Smooth muscle cell (in vitro differentiated cells): Measurements from ENCODE around the gene AK1. TPM values are rescaled to one million over a fixed set of nuclear protein-coding genes. Genes with fewer than 3 reads are reported as not detected.

Source experiments
- DNase-seq: peaks from one replicate; lab custom pipeline; 2025; ENCODE audit not compliant: unreplicated experiment; lab: John Stamatoyannopoulos, UW
- H2AFZ ChIP-seq: fragments of 200-600 bp; sonication (generic); 2 replicates; pipeline ENCODE4 v1.6.0; 2016; ENCODE audit warnings: antibody characterized with exemption, low read depth, mild to moderate bottlenecking
- H3F3A ChIP-seq: fragments of 200-600 bp; sonication (generic); 2 replicates; pipeline ENCODE4 v1.6.0; 2017; ENCODE audit warnings: antibody characterized with exemption, low read depth
- H3K27ac ChIP-seq: fragments of 200-600 bp; sonication (generic); 2 replicates; pipeline ENCODE4 v1.5.1; 2016; ENCODE audit warnings: low read depth, mild to moderate bottlenecking
- H3K27me3 ChIP-seq: fragments of 200-600 bp; sonication (generic); 2 replicates; pipeline ENCODE4 v1.6.1; 2016; ENCODE audit warnings: low read depth, mild to moderate bottlenecking
- H3K36me3 ChIP-seq: fragments of 200-600 bp; sonication (generic); 2 replicates; pipeline ENCODE4 v1.5.1; 2016; ENCODE audit warnings: low read depth
- H3K4me1 ChIP-seq: fragments of 200-600 bp; sonication (generic); 2 replicates; pipeline ENCODE4 v1.5.1; 2016; ENCODE audit warnings: low read depth
- H3K4me2 ChIP-seq: fragments of 200-600 bp; sonication (generic); 2 replicates; pipeline ENCODE4 v1.6.0; 2016; ENCODE audit warnings: mild to moderate bottlenecking
- H3K4me3 ChIP-seq: fragments of 200-600 bp; sonication (generic); 2 replicates; pipeline ENCODE4 v1.5.1; 2016; ENCODE audit warnings: mild to moderate bottlenecking
- H3K79me2 ChIP-seq: fragments of 200-600 bp; sonication (generic); 2 replicates; pipeline ENCODE4 v1.6.0; 2016; ENCODE audit warnings: low read depth, mild to moderate bottlenecking
- H3K9ac ChIP-seq: fragments of 200-600 bp; sonication (generic); 2 replicates; pipeline ENCODE4 v1.6.0; 2016; ENCODE audit warnings: low read depth
- H3K9me3 ChIP-seq: fragments of 200-600 bp; sonication (generic); replicated peaks from 2 replicates; pipeline ENCODE4 v1.5.1; 2016; ENCODE audit warnings: low read depth
- H4K20me1 ChIP-seq: fragments of 200-600 bp; sonication (generic); 2 replicates; pipeline ENCODE4 v1.6.0; 2016; ENCODE audit warnings: low read depth
- WGBS: methylation state at CpG from one replicate; pipeline ENCODE4 v1.1.7; 2016; ENCODE audit warnings: low lambda C conversion rate; 5-methylcytosine and 5-hydroxymethylcytosine counted together
- polyA plus RNA-seq: library from polyadenylated mRNA; unstranded; fragments of >200 nt; fragmentation: Nextera tagmentation; extraction: Ambion mirVana; gene quantifications from 2 replicates; pipeline ENCODE4 v1.2.1, GENCODE V29; 2016
- total RNA-seq: library from RNA; depleted of rRNA; stranded (reverse); fragments of >200 nt; gene quantifications from 2 replicates; pipeline ENCODE4 v1.2.3, GENCODE V29; 2014
- TF ChIP-seq, protein P1 (sequence below): fragments of 200-600 bp; sonication (generic); IDR thresholded peaks from 2 replicates; pipeline ENCODE4 v1.5.1; 2017; ENCODE audit warnings: borderline replicate concordance, mild to moderate bottlenecking, antibody characterized with exemption; ENCODE audit not compliant: insufficient read depth, poor library complexity, severe bottlenecking

The AK1 gene
- total and polyA plus RNA-seq, 2 experiments from 2014 or later: 52.4 to 97.8 TPM

- Histone ChIP-seq H3K4me2 (no peak overlapping the region), H3K27me3 (no peaks in the 10 kb centered on the region), H3F3A (no peaks in the 10 kb centered on the region), H2AFZ (no peak overlapping the region), H3K79me2 (no peaks in the 10 kb centered on the region), H3K9me3 (no peaks in the 10 kb centered on the region), H3K27ac (no peak overlapping the region), H3K4me1 (peaks cover 4% of the 10 kb centered on the region), H3K4me3 (no peak overlapping the region), H3K9ac (no peak overlapping the region), H4K20me1 (no peaks in the 10 kb centered on the region), H3K36me3 (no peaks in the 10 kb centered on the region)
- TF ChIP-seq, protein P1, sequence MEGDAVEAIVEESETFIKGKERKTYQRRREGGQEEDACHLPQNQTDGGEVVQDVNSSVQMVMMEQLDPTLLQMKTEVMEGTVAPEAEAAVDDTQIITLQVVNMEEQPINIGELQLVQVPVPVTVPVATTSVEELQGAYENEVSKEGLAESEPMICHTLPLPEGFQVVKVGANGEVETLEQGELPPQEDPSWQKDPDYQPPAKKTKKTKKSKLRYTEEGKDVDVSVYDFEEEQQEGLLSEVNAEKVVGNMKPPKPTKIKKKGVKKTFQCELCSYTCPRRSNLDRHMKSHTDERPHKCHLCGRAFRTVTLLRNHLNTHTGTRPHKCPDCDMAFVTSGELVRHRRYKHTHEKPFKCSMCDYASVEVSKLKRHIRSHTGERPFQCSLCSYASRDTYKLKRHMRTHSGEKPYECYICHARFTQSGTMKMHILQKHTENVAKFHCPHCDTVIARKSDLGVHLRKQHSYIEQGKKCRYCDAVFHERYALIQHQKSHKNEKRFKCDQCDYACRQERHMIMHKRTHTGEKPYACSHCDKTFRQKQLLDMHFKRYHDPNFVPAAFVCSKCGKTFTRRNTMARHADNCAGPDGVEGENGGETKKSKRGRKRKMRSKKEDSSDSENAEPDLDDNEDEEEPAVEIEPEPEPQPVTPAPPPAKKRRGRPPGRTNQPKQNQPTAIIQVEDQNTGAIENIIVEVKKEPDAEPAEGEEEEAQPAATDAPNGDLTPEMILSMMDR: no peak
- no peak for DNase-seq
- whole genome bisulfite sequencing: 95% methylated on average over 5 of the region's 5 CpGs
Observed at GRCh38 chr9:127912882-127913281, 35.4 kb upstream of the AK1 start.

DNA sequence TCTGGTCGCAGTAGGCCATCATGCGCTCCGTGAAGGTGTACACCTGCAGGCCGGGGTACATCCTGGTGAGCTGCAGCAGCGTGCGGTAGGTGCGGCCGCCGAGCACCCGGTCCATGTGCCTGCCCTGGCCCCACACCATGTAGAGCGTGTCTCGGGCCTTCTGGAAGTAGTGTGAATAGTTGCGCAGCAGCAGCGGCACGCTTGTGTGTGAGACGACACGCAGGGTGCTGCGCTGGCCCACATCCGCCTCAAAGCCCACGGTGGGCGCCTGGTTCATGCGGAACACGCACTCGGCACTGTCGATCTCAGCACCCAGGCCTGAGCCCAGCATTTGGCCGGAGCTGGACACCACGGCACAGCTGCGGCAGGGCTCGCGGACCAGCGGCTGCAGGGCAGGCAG is 34.8 kb upstream of the AK1 start:
- no peaks in the 10 kb centered on the region for H3K79me2 ChIP-seq
- no peak overlapping the region for H2AFZ ChIP-seq
- WGBS: 98% methylated on average over 31 of the region's 31 CpGs
- no peaks in the 10 kb centered on the region for H3F3A ChIP-seq
- no peaks in the 10 kb centered on the region for H4K20me1 ChIP-seq
- peaks cover 4% of the 10 kb centered on the region for H3K4me1 ChIP-seq
- no peak for DNase-seq
- TF ChIP-seq, protein P1: no peak
- no peak overlapping the region for H3K27ac ChIP-seq
- H3K27me3 ChIP-seq: no peaks in the 10 kb centered on the region
- H3K4me3 ChIP-seq: no peak overlapping the region
- no peaks in the 10 kb centered on the region for H3K9me3 ChIP-seq
- H3K4me2 ChIP-seq: no peak overlapping the region
- no peak overlapping the region for H3K9ac ChIP-seq
- no peaks in the 10 kb centered on the region for H3K36me3 ChIP-seq

DNA sequence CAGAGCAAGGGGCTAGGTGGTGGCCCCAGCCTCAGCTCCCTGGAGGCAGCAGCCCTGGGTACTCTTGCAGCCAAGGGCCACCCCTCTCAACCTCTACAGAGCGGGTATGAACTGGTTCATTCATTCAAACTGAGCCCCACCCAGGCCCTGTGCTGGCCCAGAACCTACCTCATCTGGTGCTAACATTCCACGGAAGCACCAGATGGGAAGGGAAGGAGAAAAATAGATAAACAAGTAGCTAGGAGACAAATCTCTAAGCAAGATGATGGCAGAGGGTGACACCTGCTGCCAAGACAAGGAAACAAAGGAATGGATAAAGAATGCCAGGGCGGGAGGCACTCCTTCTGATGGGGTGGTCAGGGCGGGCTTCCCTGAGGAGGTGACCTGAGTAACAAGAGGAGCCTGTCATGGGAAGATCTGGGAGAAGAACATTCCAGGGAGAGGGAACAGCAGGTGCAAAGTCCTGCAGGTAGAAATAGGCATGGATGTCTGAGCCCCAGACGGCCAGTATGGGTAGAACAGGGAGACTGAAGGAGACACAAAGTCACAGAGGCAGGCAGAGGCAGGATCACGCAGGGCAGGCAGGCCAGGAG is 33.2 kb upstream of the AK1 start:
- WGBS: 85% methylated on average over 6 of the region's 6 CpGs

More for the DNA sequence above, 33.2 kb upstream of the AK1 start:
- H4K20me1 ChIP-seq: no peaks in the 10 kb centered on the region
- H3K27ac ChIP-seq: no peak overlapping the region
- no peaks in the 10 kb centered on the region for H3K36me3 ChIP-seq
- TF ChIP-seq, protein P1: no peak
- no peaks in the 10 kb centered on the region for H3K27me3 ChIP-seq
- H3K79me2 ChIP-seq: no peaks in the 10 kb centered on the region
- DNase-seq: no peak
- no peaks in the 10 kb centered on the region for H3F3A ChIP-seq
- H3K4me1 ChIP-seq: no peaks in the 10 kb centered on the region
- H3K9ac ChIP-seq: no peak overlapping the region
- no peak overlapping the region for H3K4me3 ChIP-seq
- H3K9me3 ChIP-seq: no peaks in the 10 kb centered on the region
- H2AFZ ChIP-seq: no peak overlapping the region
- H3K4me2 ChIP-seq: no peak overlapping the region
